Mesodermal cell (in vitro differentiated cells): ENCODE data around the gene UBA1.

Source experiments
- H3K27ac ChIP-seq: 2 replicates; pipeline ENCODE4 v1.7.0; 2013; ENCODE audit warnings: mild to moderate bottlenecking, low read depth, low read length, moderate library complexity; ENCODE audit not compliant: severe bottlenecking
- H3K36me3 ChIP-seq: 2 replicates; pipeline ENCODE4 v1.7.1; 2013; ENCODE audit warnings: mild to moderate bottlenecking, low read length, moderate library complexity; ENCODE audit not compliant: control insufficient read depth, insufficient read depth
- H3K4me1 ChIP-seq: one replicate; pipeline ENCODE4 v1.7.1; 2013; ENCODE audit warnings: mild to moderate bottlenecking, low read length; ENCODE audit not compliant: insufficient read depth, control insufficient read depth, poor library complexity, severe bottlenecking
- H3K4me3 ChIP-seq: 2 replicates; pipeline ENCODE4 v1.7.0; 2013; ENCODE audit warnings: low read length, control low read depth, mild to moderate bottlenecking; ENCODE audit not compliant: insufficient read depth, poor library complexity, severe bottlenecking; ENCODE audit errors: extremely low read depth
- H3K9me3 ChIP-seq: 2 replicates; pipeline ENCODE4 v1.7.1; 2013; ENCODE audit warnings: mild to moderate bottlenecking, low read length, moderate library complexity; ENCODE audit not compliant: control insufficient read depth
- WGBS, 2 experiments: methylation state at CpG; one replicate each; pipeline ENCODE4 v1.1.5; 2013; ENCODE audit warnings: missing lambda C conversion rate in 2 of 2; ENCODE audit not compliant: insufficient coverage in 2 of 2; 5-methylcytosine and 5-hydroxymethylcytosine counted together

UBA1 gene

GRCh38 chrX:47170861-47171692 lies 22.6 kb upstream of the UBA1 start:
- Histone ChIP-seq H3K9me3 (no peaks in the 10 kb centered on the region), H3K36me3 (peaks cover 45% of the 10 kb centered on the region), H3K4me1 (no peaks in the 10 kb centered on the region), H3K4me3 (no peak overlapping the region), H3K27ac (no peak overlapping the region)
- 92 to 100% methylated on average over 6 to 8 of the region's 34 CpGs for WGBS, 2 experiments

- peaks cover 48% of the 10 kb centered on the region for H3K36me3 ChIP-seq
- no peaks in the 10 kb centered on the region for H3K4me1 ChIP-seq
- WGBS, 2 experiments = 100% methylated on average over 1 of the region's 2 CpGs
- no peak overlapping the region for H3K4me3 ChIP-seq
- H3K9me3 ChIP-seq = no peaks in the 10 kb centered on the region
- H3K27ac ChIP-seq = no peak overlapping the region
These were observed 21.6 kb upstream of the UBA1 start for GRCh38 chrX:47171996-47172395.

DNA sequence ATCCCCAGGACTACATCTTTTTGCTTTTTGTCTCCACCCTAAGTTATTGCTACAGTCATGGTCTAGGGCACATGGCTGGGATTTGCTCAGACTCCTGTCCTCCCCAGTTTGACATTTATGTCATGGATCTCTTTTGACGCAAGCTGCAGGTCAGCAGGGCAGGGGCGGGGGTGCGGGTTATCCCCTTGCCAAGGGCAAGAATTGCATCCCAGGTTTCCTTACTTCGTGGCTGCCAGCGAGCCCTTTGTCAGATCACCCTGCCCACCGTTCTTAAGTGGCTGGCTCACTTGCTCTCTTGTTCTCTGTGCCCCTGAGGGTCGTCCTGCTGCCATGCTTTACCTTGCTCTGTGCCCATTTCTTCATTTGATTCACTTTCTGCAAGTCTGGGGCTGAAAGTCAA lies 21.1 kb upstream of the UBA1 start:
- H3K36me3 ChIP-seq = peaks cover 48% of the 10 kb centered on the region
- no peaks in the 10 kb centered on the region for H3K9me3 ChIP-seq
- WGBS, 2 experiments = 97 to 100% methylated on average over 5 to 6 of the region's 7 CpGs

DNA sequence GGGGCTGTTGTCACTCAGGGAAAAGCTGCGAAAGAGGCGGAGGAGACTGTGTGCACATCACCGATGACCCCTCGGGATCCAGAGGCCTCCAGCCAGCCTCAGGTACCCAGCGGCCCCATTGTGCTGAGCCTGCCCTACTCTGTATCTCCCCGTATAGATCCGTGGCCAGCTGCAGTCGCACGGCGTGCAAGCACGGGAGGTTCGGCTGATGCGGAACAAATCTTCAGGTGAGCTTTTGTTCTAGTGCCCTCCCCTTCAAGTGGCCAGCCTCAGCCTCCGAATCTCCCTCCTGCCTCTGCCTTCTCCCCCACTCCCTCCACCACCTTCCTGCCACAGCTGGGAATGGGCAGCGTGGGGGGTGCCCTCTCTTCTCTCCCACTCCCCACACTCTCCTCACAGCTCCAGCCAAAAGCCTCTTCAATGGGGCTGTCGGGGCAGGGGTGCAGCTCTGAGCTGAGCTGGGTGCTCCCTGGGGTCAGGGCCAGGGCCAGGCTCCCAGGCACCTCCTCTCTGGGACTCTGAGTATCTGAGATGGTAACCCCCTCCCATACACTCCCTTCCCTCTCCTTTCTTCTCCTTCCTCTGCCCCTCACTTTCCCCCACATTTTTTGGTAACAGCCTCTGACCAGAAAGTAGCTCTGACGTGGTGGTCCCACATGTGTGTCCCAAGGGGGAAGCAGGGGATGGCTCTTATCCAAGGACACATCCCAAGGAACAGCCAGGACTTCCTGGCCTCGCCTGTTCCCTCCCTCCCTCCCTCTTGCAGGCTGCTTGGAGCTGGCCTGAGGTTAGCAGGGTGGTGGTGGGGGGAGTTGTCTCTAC lies 20.4 kb upstream of the UBA1 start:
- Histone ChIP-seq H3K9me3 (no peaks in the 10 kb centered on the region), H3K27ac (no peak overlapping the region), H3K4me3 (no peak overlapping the region), H3K36me3 (peaks cover 55% of the 10 kb centered on the region), H3K4me1 (no peaks in the 10 kb centered on the region)
- 95 to 96% methylated on average over 6 to 13 of the region's 18 CpGs for WGBS, 2 experiments

More for the DNA sequence above, 21.1 kb upstream of the UBA1 start:
- Histone ChIP-seq H3K4me1 (no peaks in the 10 kb centered on the region), H3K4me3 (no peak overlapping the region), H3K27ac (no peak overlapping the region)

GRCh38 chrX:47174376-47174775 lies 19.3 kb upstream of the UBA1 start:
- no peaks in the 10 kb centered on the region for H3K9me3 ChIP-seq
- WGBS, 2 experiments = 95 to 100% methylated on average over 4 to 6 of the region's 12 CpGs
- no peaks in the 10 kb centered on the region for H3K4me1 ChIP-seq
- H3K36me3 ChIP-seq = peaks cover 56% of the 10 kb centered on the region
- H3K4me3 ChIP-seq = no peak overlapping the region
- H3K27ac ChIP-seq = no peak overlapping the region

DNA sequence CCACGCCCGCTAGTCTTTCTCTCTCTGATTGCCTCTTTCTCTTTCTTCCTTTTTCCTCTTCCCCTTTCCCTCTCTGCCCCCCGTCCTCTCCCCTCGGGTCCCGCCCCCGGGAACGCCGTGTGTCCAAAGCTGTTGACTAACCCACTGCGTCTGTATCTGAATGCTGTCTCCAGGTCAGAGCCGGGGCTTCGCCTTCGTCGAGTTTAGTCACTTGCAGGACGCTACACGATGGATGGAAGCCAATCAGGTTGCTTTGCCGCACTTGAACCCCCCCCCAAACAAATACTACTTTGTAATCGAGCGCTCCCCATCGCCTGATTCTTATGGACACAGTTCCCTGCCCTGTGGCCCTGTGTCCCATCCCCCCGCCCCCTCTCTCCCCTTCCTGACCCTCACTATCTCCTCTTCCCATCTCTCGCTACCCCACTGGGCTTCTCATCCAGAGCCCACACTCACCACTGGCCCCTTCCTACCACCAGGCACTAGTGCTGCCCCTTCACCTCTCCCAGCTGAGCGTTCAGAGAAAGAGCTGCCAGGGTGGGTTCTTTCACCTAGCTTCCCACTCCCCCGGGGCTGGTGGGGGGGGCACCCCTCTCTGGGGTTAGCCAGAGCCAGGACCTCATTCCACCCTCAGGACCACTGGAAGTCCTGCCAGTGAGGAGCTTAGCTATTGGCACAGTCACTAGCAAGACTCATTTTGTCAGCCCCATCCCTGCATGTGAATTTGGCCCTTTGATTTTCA lies 18.6 kb upstream of the UBA1 start:
- WGBS, 2 experiments = 83 to 91% methylated on average over 1 to 9 of the region's 23 CpGs
- Histone ChIP-seq H3K4me3 (no peak overlapping the region), H3K4me1 (no peaks in the 10 kb centered on the region), H3K9me3 (no peaks in the 10 kb centered on the region), H3K27ac (no peak overlapping the region), H3K36me3 (peaks cover 58% of the 10 kb centered on the region)

GRCh38 chrX:47175588-47175980 lies 18.0 kb upstream of the UBA1 start:
- Histone ChIP-seq H3K4me3 (no peak overlapping the region), H3K4me1 (no peaks in the 10 kb centered on the region), H3K36me3 (peaks cover 59% of the 10 kb centered on the region), H3K27ac (no peak overlapping the region), H3K9me3 (no peaks in the 10 kb centered on the region)
- WGBS, 2 experiments = 96 to 100% methylated on average over 2 to 11 of the region's 12 CpGs

DNA sequence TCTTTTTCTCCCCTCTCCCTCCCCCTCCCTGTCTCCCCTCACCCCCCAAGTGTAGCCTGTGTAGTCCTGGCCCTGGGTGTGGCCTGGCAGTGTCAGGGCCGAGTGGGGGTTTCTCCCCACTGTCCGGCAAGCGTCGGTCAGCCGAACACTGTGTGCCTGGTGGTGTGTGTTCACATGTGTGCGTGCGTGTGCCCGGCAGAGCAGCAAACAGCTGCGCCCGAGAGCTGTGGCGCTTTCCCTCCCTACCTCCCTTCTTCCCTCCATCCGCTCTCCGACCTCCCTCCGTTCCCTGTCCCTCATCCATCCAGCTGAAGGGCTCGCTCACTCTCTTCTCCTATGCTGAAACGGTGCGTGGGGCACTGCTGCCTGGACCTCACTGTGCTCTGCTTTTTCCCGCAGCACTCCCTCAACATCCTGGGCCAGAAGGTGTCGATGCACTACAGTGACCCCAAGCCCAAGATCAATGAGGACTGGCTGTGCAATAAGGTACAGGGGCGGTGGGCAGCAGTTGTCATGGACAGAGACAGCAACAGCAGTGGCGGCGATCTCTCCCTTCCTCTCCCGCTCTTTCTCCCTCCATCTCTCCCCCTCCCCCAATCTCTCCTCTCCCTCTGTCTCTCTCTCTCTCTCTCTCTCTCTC lies 17.4 kb upstream of the UBA1 start:
- peaks cover 63% of the 10 kb centered on the region for H3K36me3 ChIP-seq
- no peaks in the 10 kb centered on the region for H3K9me3 ChIP-seq
- no peaks in the 10 kb centered on the region for H3K4me1 ChIP-seq
- no peak overlapping the region for H3K4me3 ChIP-seq
- H3K27ac ChIP-seq = no peak overlapping the region
- WGBS, 2 experiments = 96 to 97% methylated on average over 13 to 15 of the region's 23 CpGs

GRCh38 chrX:47177079-47177478 lies 16.6 kb upstream of the UBA1 start:
- Histone ChIP-seq H3K4me3 (no peak overlapping the region), H3K4me1 (no peaks in the 10 kb centered on the region), H3K27ac (no peak overlapping the region), H3K9me3 (no peaks in the 10 kb centered on the region), H3K36me3 (peaks cover 64% of the 10 kb centered on the region)
- 0% methylated on average over 1 of the region's 2 CpGs for WGBS, 2 experiments

DNA sequence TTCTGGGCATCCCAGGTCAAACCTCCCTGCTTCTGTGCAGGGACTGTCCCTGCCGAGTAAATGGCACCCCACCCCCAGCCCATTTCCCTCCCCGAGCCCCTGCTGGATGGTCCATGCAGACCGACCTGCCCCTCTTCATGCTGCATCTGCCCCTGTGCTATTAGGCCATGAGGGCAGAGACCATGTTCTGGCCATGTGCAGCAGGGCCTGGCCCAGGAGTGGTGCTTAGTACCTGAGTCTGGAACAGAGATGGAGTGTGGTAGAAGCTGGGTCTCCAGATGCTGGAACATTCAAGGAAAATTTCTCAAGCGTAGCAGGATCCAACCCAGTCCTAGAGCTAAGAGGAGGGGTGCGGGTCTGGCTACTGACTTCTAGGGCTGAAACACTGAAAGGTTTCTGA lies 15.3 kb upstream of the UBA1 start:
- Histone ChIP-seq H3K36me3 (peaks cover 61% of the 10 kb centered on the region), H3K9me3 (no peaks in the 10 kb centered on the region), H3K4me3 (no peak overlapping the region), H3K4me1 (no peaks in the 10 kb centered on the region), H3K27ac (no peak overlapping the region)
- WGBS, 2 experiments = 91 to 92% methylated on average over 3 of the region's 5 CpGs
